OCI-LY3 (cell line): ENCODE results near the gene DTD1.

Experiments
- H2AFZ ChIP-seq: fragments of 200-600, 300-600 bp; shearing (Covaris generic); 2 replicates; pipeline ENCODE4 v1.6.0; 2014; ENCODE audit warnings: antibody characterized with exemption, low read depth, low read length
- H3K27ac ChIP-seq: fragments of 200-600, 300-600 bp; sonication (generic); 2 replicates; pipeline ENCODE4 v1.5.1; 2014; ENCODE audit warnings: mild to moderate bottlenecking, low read length, moderate library complexity, mixed read lengths
- H3K27me3 ChIP-seq: fragments of 200-600, 300-600 bp; sonication (generic); 2 replicates; pipeline ENCODE4 v1.6.1; 2014; ENCODE audit warnings: low read depth, low read length, mixed read lengths
- H3K36me3 ChIP-seq: fragments of 200-600, 300-600 bp; sonication (generic); replicated peaks from 2 replicates; pipeline ENCODE3; 2014; ENCODE audit warnings: low read depth, low read length, mixed read lengths
- H3K4me1 ChIP-seq: fragments of 300-600, 200-600 bp; sonication (generic); 2 replicates; pipeline ENCODE4 v1.6.1; 2014; ENCODE audit warnings: low read length, mixed read lengths
- H3K4me2 ChIP-seq: fragments of 200-600, 300-600 bp; sonication (generic); 2 replicates; pipeline ENCODE4 v1.6.1; 2014; ENCODE audit warnings: low read length, mixed read lengths
- H3K4me3 ChIP-seq: fragments of 300-600, 200-600 bp; sonication (generic); 2 replicates; pipeline ENCODE4 v1.5.1; 2014; ENCODE audit warnings: antibody characterized with exemption, mild to moderate bottlenecking, low read length, moderate library complexity
- H3K79me2 ChIP-seq: fragments of 300-600, 200-600 bp; shearing (Covaris generic); 2 replicates; pipeline ENCODE4 v1.6.1; 2014; ENCODE audit warnings: mild to moderate bottlenecking, low read length, mixed read lengths
- H3K9ac ChIP-seq: fragments of 300-600, 200-600 bp; shearing (Covaris generic); 2 replicates; pipeline ENCODE4 v1.6.0; 2014; ENCODE audit warnings: mild to moderate bottlenecking, low read length, moderate library complexity
- H3K9me3 ChIP-seq: fragments of 200-600, 300-600 bp; shearing (Covaris generic); 2 replicates; pipeline ENCODE4 v1.6.1; 2014; ENCODE audit warnings: low read length, mixed read lengths; ENCODE audit not compliant: insufficient read depth
- H4K20me1 ChIP-seq: fragments of 200-600, 300-600 bp; sonication (generic); 2 replicates; pipeline ENCODE4 v1.6.1; 2016; ENCODE audit warnings: low read length, mixed read lengths; ENCODE audit not compliant: insufficient read depth
- EZH2phosphoT487 ChIP-seq: fragments of 200-600 bp; shearing (Covaris generic); IDR thresholded peaks from 2 replicates; pipeline ENCODE4 v1.6.1; 2018; ENCODE audit warnings: antibody characterized with exemption, mixed run types, low read depth
- TF ChIP-seq, protein P1 (sequence below): fragments of 200-600, 300-600 bp; sonication (generic); IDR thresholded peaks from 2 replicates; pipeline ENCODE4 v1.5.1; 2014; ENCODE audit warnings: antibody characterized with exemption, low read length, low read depth

Gene DTD1

DNA sequence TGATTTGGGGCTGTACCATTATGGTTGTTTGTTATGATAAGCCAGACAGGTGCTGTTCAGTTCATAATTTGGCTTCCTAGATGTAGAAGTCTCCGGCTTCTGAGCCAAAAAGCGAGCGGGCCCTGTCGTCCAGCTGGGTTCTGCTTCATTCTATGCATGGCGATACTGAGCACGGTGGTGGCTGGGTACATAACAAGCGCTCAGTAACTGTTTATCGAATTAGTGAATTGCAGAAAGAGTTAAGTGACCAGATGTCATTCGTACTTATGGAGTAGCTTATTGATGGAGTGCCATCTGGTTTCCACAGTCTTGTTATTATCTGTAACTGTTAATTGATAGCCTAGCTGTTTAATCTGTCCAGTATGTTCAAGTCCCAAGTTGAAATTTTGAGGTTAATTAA, 85.0 kb downstream of the DTD1 start:
- H3K9ac ChIP-seq, result no peak overlapping the region
- no peak overlapping the region for H3K27ac ChIP-seq
- no peak overlapping the region for H2AFZ ChIP-seq
- no peaks in the 10 kb centered on the region for H3K27me3 ChIP-seq
- no peaks in the 10 kb centered on the region for H3K36me3 ChIP-seq
- no peak overlapping the region for H3K4me3 ChIP-seq
- TF ChIP-seq, protein P1, sequence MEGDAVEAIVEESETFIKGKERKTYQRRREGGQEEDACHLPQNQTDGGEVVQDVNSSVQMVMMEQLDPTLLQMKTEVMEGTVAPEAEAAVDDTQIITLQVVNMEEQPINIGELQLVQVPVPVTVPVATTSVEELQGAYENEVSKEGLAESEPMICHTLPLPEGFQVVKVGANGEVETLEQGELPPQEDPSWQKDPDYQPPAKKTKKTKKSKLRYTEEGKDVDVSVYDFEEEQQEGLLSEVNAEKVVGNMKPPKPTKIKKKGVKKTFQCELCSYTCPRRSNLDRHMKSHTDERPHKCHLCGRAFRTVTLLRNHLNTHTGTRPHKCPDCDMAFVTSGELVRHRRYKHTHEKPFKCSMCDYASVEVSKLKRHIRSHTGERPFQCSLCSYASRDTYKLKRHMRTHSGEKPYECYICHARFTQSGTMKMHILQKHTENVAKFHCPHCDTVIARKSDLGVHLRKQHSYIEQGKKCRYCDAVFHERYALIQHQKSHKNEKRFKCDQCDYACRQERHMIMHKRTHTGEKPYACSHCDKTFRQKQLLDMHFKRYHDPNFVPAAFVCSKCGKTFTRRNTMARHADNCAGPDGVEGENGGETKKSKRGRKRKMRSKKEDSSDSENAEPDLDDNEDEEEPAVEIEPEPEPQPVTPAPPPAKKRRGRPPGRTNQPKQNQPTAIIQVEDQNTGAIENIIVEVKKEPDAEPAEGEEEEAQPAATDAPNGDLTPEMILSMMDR, result no peak
- no peak for TF ChIP-seq EZH2phosphoT487
- H3K4me1 ChIP-seq, result no peaks in the 10 kb centered on the region
- no peaks in the 10 kb centered on the region for H3K79me2 ChIP-seq
- no peaks in the 10 kb centered on the region for H4K20me1 ChIP-seq
- no peaks in the 10 kb centered on the region for H3K9me3 ChIP-seq
- no peak overlapping the region for H3K4me2 ChIP-seq

DNA sequence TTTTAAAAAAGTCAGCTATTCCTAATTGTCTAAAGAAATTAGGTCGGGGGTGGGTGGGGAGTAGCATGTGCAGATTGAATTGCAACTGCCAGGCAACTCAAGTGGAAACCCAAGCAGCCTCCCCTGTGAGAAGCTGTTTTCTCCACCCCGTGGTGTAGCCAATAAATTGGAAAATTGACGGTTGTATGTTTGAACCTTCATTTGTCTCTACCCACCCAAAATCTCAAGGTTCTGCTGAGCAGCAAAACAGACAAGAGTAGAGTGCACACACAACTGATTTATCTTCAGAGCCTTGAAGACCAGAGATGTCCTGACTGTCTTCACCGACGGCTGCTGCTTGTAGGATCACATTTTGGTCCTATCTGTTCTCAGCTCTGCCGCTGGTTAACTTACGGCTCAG, 88.5 kb downstream of the DTD1 start:
- peaks cover 8% of the 10 kb centered on the region for H3K4me1 ChIP-seq
- no peak overlapping the region for H2AFZ ChIP-seq
- no peaks in the 10 kb centered on the region for H3K27me3 ChIP-seq
- H3K9me3 ChIP-seq, result no peaks in the 10 kb centered on the region
- TF ChIP-seq, protein P1, result no peak
- TF ChIP-seq EZH2phosphoT487, result no peak
- H3K27ac ChIP-seq, result no peak overlapping the region
- H4K20me1 ChIP-seq, result no peaks in the 10 kb centered on the region
- no peaks in the 10 kb centered on the region for H3K79me2 ChIP-seq
- H3K4me2 ChIP-seq, result no peak overlapping the region
- H3K36me3 ChIP-seq, result no peaks in the 10 kb centered on the region
- H3K4me3 ChIP-seq, result no peak overlapping the region
- H3K9ac ChIP-seq, result no peak overlapping the region

DNA sequence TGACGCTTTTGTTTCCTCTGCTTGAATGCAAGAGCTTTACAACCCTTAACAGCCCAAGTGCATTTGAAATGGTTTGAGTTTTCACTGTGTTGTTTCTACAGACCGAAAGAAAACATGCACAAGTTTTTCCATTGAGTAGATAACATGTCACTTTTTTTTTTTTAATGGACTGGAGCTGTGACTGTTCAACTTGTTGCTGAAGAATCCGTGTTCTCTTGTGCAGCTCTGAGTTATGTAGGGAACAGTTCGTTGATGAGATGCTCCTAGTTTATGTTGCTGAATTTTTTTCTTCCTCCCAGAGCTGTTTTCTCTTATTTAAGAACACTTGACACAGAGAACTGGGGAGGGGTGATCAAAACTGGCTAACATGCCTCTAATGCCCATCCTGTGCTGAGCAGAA, 89.3 kb downstream of the DTD1 start:
- Histone ChIP-seq H3K79me2 (no peaks in the 10 kb centered on the region), H3K36me3 (no peaks in the 10 kb centered on the region), H3K4me3 (no peak overlapping the region), H3K9ac (no peak overlapping the region), H3K4me2 (no peak overlapping the region), H3K27me3 (no peaks in the 10 kb centered on the region), H4K20me1 (no peaks in the 10 kb centered on the region), H3K4me1 (peaks cover 8% of the 10 kb centered on the region), H3K9me3 (no peaks in the 10 kb centered on the region), H3K27ac (no peak overlapping the region), H2AFZ (no peak overlapping the region)
- TF ChIP-seq, protein P1, result no peak
- TF ChIP-seq EZH2phosphoT487, result no peak

DNA sequence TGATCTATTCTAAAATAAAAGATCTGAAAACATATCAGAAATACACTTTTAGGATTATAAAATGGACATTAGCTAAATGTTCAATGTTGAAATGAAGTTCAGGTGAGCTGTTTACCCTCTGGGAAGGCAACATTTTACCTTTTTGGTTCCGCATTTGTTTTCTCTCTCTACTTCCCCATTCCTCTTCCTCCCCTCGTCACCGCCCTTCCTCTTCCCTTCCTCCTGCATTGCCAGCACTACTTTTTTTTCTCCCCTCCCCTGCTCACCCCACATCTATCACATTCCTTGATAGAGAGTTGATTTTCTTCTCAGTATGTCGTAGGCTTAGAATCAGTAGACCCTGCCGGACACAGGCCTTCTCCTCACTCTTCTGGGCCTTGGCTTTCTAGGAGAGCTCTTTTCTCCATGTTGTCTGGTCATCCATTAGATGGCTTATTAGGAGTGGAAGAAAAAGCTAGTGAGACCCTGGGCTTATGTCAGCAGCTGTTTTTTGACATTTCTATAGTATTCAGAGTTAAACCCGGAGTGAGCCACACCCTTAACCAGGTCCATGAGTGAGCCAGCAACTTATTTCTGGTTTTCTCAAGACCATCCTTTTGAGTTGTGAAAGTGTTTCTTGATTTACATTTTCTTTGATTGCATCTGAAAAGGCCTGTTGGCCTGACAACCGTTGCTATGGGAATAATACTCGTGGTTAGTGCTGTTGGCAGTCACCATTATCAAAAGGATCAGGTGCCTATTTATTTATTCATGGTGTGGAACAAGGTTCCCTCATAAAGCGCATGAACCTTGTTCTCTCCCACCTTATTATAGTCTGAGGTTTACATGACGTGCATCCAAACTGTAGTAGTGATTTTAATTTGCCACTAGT, 90.9 kb downstream of the DTD1 start:
- Histone ChIP-seq H3K4me1 (peaks cover 8% of the 10 kb centered on the region), H3K4me3 (no peak overlapping the region), H3K79me2 (no peaks in the 10 kb centered on the region), H3K27ac (no peak overlapping the region), H2AFZ (no peak overlapping the region), H3K9ac (no peak overlapping the region), H3K9me3 (no peaks in the 10 kb centered on the region), H3K36me3 (no peaks in the 10 kb centered on the region), H3K27me3 (no peaks in the 10 kb centered on the region), H4K20me1 (no peaks in the 10 kb centered on the region), H3K4me2 (no peak overlapping the region)
- TF ChIP-seq EZH2phosphoT487, result no peak
- TF ChIP-seq, protein P1, result no peak
